Loucy (cell line): ENCODE results near the gene FAAH2.

ENCODE experiments used
- EZH2phosphoT487 ChIP-seq: fragments of 200-600 bp; IDR thresholded peaks from 2 replicates; pipeline ENCODE4 v1.6.1; 2018; ENCODE audit warnings: antibody characterized with exemption, mild to moderate bottlenecking, moderate library complexity, borderline replicate concordance
- TF ChIP-seq, protein P1 (sequence below): fragments of 200-600 bp; sonication (generic); conservative IDR thresholded peaks from 2 replicates; pipeline ENCODE4 v1.5.1; 2014; ENCODE audit warnings: mild to moderate bottlenecking, antibody characterized with exemption, low read length

DNA sequence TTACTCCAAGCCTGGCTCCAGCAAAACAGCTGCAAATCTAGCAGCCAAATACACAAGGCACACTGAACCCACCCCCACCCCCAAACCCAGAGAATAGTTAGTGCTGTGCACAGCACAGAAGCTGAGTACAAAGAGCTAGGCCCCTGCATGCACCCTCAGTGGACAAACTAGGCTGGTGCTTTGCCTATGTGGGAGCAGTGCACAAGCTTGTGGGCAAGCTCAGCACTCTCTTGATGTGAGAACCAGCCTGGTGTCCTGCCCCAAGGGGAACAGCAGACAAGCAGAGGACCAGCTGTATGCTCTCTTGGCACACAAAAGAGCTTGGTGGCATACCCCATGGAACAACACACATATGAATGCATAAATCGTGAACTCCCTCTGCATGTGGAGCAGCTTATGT, 81.7 kb downstream of the FAAH2 start:
- TF ChIP-seq EZH2phosphoT487 = no peak
- TF ChIP-seq, protein P1, sequence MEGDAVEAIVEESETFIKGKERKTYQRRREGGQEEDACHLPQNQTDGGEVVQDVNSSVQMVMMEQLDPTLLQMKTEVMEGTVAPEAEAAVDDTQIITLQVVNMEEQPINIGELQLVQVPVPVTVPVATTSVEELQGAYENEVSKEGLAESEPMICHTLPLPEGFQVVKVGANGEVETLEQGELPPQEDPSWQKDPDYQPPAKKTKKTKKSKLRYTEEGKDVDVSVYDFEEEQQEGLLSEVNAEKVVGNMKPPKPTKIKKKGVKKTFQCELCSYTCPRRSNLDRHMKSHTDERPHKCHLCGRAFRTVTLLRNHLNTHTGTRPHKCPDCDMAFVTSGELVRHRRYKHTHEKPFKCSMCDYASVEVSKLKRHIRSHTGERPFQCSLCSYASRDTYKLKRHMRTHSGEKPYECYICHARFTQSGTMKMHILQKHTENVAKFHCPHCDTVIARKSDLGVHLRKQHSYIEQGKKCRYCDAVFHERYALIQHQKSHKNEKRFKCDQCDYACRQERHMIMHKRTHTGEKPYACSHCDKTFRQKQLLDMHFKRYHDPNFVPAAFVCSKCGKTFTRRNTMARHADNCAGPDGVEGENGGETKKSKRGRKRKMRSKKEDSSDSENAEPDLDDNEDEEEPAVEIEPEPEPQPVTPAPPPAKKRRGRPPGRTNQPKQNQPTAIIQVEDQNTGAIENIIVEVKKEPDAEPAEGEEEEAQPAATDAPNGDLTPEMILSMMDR = no peak
